Measurements from ENCODE around the gene CAMSAP1.

Gene CAMSAP1

GRCh38 chr9:135830496-135830895, 76.8 kb downstream of the CAMSAP1 start:
- H3K27ac ChIP-seq, result no peak overlapping the region
- no peaks in the 10 kb centered on the region for H3K4me1 ChIP-seq (ENCODE audit: control insufficient read depth in 1 of 2, insufficient read depth in 1 of 2, low read depth in 1 of 2, low read length in 1 of 2)
- no peak for TF ChIP-seq CTCF (IDR thresholded peaks at IDR 0.05)
- H3K4me3 ChIP-seq (ENCODE audit: low read depth in 1 of 2, low read length in 1 of 2), result no peak overlapping the region
- H3K27me3 ChIP-seq, result no peaks in the 10 kb centered on the region
- no peaks in the 10 kb centered on the region for H3K9me3 ChIP-seq
- H3K36me3 ChIP-seq, result peaks cover 7% of the 10 kb centered on the region

- H3K27ac ChIP-seq, result no peak overlapping the region
Measured at GRCh38 chr9:135828656-135829055, 78.7 kb downstream of the CAMSAP1 start.

GRCh38 chr9:135827866-135828580, 79.3 kb downstream of the CAMSAP1 start:
- Histone ChIP-seq H3K9me3 (no peaks in the 10 kb centered on the region), H3K36me3 (peaks cover 17% of the 10 kb centered on the region), H3K4me3 (ENCODE audit: low read depth in 1 of 2, low read length in 1 of 2) (no peak overlapping the region), H3K4me1 (ENCODE audit: control insufficient read depth in 1 of 2, insufficient read depth in 1 of 2, low read depth in 1 of 2, low read length in 1 of 2) (no peaks in the 10 kb centered on the region), H3K27me3 (no peaks in the 10 kb centered on the region), H3K27ac (no peak overlapping the region)
- TF ChIP-seq CTCF (IDR thresholded peaks at IDR 0.05), result no peak

More at GRCh38 chr9:135828656-135829055, 78.7 kb downstream of the CAMSAP1 start:
- H3K27me3 ChIP-seq, result no peaks in the 10 kb centered on the region
- TF ChIP-seq CTCF (IDR thresholded peaks at IDR 0.05), result no peak
- peaks cover 11% of the 10 kb centered on the region for H3K36me3 ChIP-seq
- no peaks in the 10 kb centered on the region for H3K4me1 ChIP-seq (ENCODE audit: control insufficient read depth in 1 of 2, insufficient read depth in 1 of 2, low read depth in 1 of 2, low read length in 1 of 2)
- no peaks in the 10 kb centered on the region for H3K9me3 ChIP-seq
- H3K4me3 ChIP-seq (ENCODE audit: low read depth in 1 of 2, low read length in 1 of 2), result no peak overlapping the region

GRCh38 chr9:135827301-135827700, 80.0 kb downstream of the CAMSAP1 start:
- Histone ChIP-seq H3K27me3 (no peaks in the 10 kb centered on the region), H3K27ac (no peak overlapping the region), H3K36me3 (peaks cover 25% of the 10 kb centered on the region), H3K4me1 (ENCODE audit: control insufficient read depth in 1 of 2, insufficient read depth in 1 of 2, low read depth in 1 of 2, low read length in 1 of 2) (no peaks in the 10 kb centered on the region), H3K9me3 (no peaks in the 10 kb centered on the region), H3K4me3 (ENCODE audit: low read depth in 1 of 2, low read length in 1 of 2) (no peak overlapping the region)
- TF ChIP-seq CTCF (IDR thresholded peaks at IDR 0.05), result no peak

- Histone ChIP-seq H3K9me3 (no peaks in the 10 kb centered on the region), H3K27ac (no peak overlapping the region), H3K27me3 (no peaks in the 10 kb centered on the region), H3K4me3 (ENCODE audit: low read depth in 1 of 2, low read length in 1 of 2) (no peak overlapping the region), H3K36me3 (peaks cover 36% of the 10 kb centered on the region), H3K4me1 (ENCODE audit: control insufficient read depth in 1 of 2, insufficient read depth in 1 of 2, low read depth in 1 of 2, low read length in 1 of 2) (no peaks in the 10 kb centered on the region)
- TF ChIP-seq CTCF (IDR thresholded peaks at IDR 0.05), result no peak
Measured at GRCh38 chr9:135826188-135826545, 81.2 kb downstream of the CAMSAP1 start.
